GM18505 (cell line): Measurements from ENCODE around the gene GPBP1L1.
"Not testable (repeated sequence)": the region's sequence is repeated elsewhere in the genome, so short reads cannot be mapped to it uniquely, and the experiment has no call there.

ENCODE experiments used
- ATAC-seq: cut with Tn5 transposase; IDR thresholded peaks from one replicate; pipeline ENCODE4 v1.9.1; 2021; ENCODE audit not compliant: unreplicated experiment
- POLR2A ChIP-seq: IDR thresholded peaks from 4 replicates; pipeline ENCODE4 v1.6.1; 2011; ENCODE audit warnings: borderline replicate concordance; ENCODE audit not compliant: insufficient read depth, insufficient read length; ENCODE audit errors: extremely low read depth

The GPBP1L1 gene

GRCh38 chr1:45687754-45688740, 1.7 kb upstream of the GPBP1L1 start, which contains the start of gene TMEM69:
Gene TMEM69, plus strand, starts transcription at chr1:45688181. Its CDS starts 2,888 bp downstream, at chr1:45691069.
- no peak for ATAC-seq
- TF ChIP-seq POLR2A: peak; percentile 74

DNA sequence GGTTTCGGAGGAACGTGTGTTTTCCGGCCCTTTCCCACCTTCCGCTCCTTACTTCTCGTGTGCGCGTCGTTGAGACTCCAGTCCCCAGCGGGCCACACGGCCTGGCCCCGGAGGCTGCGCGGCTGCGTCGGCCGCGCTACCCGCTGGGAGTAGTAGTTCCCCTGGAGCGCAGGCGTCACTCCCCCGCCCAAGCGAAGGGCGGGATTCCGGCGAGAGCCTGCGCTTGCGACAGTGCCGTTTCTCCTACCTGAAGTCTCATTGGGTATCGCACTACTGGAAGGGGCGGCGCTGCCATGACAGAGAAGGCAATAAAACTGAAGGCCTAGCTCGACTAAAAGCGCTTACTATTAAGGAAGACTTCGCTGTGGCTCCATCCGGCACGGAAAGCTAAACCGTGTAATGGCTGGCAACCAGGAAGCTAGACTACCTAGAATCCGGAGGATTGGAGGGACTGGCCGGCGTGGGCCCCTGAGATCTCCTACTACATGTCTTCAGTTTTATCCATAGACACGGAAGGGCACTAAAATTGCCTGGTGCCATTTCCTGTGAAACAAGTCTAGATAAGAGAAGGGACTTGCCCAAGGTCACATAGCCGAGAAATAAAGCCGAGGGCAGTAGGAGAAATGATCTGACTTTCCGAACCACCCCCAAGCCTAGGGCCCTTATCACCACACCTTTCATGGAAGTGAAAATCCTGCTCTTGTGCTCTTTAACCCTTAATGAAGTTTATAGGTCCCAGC, 851 bp upstream of the GPBP1L1 start:
- ATAC-seq: peak; percentile 84
- peak; percentile 95 for TF ChIP-seq POLR2A

DNA sequence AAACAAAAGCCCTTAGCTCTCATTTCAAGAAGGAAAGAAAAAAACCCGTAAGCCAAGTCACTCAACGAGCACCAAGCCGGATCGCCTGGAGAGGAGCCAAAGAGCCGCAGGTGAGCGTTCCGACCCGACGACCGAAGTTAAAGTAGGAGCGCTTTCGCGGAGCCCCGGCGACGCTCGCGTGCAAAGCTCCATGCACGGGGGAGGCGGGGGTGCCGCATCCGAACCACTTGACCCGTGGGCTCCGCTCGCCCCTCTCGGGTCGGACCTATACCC, 382 bp downstream of the GPBP1L1 start:
- TF ChIP-seq POLR2A: no peak
- peak; percentile 1 for ATAC-seq

DNA sequence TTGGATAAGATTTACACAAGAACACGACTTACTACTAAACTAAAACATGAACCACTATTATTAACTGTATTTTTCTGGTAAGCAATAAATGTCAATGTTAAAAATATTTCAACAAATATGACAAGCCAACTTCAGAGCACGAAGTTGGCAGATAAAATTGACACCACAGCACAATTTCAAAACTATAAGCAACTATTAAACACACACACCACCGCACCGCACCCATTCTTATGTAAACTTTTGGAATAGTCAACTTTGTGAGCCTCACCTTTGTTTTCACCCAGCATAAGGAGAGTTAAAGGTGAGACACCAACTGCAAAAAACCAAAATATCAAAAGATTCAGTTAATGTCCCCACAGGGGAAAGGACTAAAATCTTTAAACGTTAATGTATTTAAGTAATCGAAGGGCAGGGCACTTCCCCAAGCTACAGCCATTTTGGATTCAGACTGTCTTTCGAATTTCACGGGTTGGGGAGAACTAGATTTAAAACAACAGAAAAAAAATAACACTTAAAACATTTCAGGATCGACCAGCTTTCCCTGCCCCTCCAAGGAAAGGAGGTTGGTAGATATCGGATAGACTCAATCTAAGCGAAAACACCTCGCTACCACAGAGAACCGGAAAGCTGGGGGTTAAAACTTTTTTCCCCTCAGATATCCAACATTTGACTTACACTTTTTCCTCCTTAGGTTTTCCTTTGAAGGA, 872 bp downstream of the GPBP1L1 start:
- no peak for ATAC-seq
- TF ChIP-seq POLR2A: no peak

DNA sequence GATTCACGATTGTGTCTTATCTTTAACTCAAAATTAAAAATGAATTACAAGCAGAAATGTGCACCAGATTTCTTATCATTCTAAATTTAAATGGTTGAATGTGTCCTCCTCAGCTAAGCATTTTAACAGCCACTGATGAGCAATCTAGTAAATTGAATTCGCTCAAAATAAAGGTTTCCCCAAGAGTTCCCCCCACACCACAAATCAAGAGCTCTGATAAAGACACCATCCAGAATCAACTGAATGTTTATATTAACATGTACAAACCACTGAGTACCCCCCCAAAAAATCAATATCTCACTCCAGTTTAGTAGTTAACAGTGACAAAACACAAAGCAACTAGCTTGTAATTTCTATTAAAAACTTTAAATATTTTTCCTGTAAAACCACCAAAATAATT, 1.9 kb downstream of the GPBP1L1 start:
- no peak for TF ChIP-seq POLR2A
- ATAC-seq: no peak

- no peak for ATAC-seq
- TF ChIP-seq POLR2A: no peak
These were observed 3.4 kb downstream of the GPBP1L1 start for GRCh38 chr1:45682942-45683341.

DNA sequence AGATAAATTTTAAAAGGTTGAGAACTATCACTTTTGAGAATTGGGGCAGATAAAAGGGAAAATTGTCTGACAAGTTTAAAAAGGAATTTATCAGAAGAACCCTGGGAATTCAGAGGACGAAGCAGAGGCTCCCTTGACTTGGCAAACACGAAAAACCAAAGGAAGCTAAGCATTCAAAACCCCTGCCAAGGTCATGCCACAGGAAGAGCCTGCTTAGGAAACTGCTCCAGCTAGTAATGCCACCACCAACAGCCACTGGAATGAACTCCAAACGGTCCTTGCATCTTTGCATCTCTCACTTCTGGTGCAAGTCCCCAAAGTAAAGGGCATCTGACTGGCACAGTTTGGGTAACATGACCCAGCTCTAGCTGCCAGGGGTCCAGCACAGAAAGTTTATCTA, 7.2 kb downstream of the GPBP1L1 start:
- no peak for TF ChIP-seq POLR2A
- ATAC-seq: no peak

GRCh38 chr1:45678489-45678888, 7.8 kb downstream of the GPBP1L1 start:
- TF ChIP-seq POLR2A: no peak
- no peak for ATAC-seq

DNA sequence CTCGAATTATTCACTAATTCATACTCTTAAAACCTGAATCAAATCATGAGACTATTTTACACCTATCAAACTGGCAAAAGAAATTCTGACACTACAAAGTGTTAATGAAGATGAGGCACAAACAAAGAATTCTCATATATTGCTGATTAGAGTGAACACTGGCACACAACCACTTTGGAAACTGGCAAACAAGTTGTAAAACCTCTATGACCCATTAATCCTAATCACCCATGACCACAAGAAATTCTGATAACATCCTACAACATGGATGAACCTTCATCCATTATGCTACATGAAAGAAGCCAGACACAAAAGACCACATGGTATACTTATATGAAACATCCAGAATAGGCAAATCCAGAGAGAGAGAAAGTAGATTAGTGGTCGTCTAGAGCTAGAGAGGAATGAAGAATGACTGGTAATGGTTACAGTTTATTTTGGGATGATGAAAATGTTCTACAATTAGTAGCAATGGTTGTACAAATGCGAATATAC, 8.5 kb downstream of the GPBP1L1 start:
- no peak for ATAC-seq
- TF ChIP-seq POLR2A: no peak

GRCh38 chr1:45676553-45676952, 9.8 kb downstream of the GPBP1L1 start:
- not testable (repeated sequence) for ATAC-seq

DNA sequence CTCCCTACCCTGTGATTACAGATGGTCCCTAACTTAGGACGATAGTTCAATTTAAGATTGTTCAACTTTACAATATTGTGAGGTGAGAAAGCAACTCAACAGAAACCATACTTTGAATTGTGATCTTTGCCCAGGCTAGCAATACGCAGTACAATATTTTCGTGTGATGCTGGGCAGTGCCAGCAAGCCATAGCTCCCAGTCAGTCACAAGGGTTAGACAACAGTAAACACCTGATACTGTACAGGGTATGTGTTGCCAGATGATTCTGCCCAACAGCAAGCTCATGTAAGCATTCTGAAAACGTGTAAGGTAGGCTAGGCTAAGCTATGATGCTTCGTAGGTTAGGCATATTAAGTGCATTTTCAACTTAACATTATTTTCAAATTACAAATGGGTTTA, 11.9 kb downstream of the GPBP1L1 start:
- no peak for TF ChIP-seq POLR2A
- ATAC-seq: no peak

DNA sequence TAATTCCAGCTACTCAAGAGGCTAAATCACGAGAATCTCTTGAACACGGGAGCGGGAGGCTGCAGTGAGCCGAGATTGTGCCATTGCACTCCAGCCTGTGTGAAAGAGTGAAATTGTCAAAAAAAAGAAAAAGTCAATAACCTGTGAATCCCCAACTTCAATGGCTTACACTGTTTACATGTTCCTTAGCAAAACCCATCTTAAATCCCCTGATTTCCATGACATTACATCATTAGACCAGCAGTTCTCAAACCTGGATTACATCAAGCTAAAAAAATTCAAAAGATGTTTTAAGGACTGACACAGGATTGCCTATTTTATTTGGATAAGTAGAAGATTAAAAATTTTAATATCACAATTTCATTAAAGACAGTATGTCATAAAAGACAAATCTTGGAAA, 12.4 kb downstream of the GPBP1L1 start:
- TF ChIP-seq POLR2A: no peak

More for the DNA sequence above, 12.4 kb downstream of the GPBP1L1 start:
- ATAC-seq: no peak
